GM12878 (cell line): Measurements from ENCODE around the gene KRTAP10-11.

Experiments used
- BCLAF1 ChIP-seq: fragments of 450-650 bp; IDR thresholded peaks from 2 replicates; pipeline ENCODE4 v1.6.1; 2017; ENCODE audit warnings: antibody characterized with exemption, mild to moderate bottlenecking, moderate library complexity
- BHLHE40 ChIP-seq, 2 experiments: fragments of 450-650 bp in 1 of 2; IDR thresholded peaks; 2 replicates each; pipeline ENCODE4 v1.6.1; 2011 to 2017; ENCODE audit warnings: low read depth in 2 of 2, borderline replicate concordance in 1 of 2, improper control_type of control experiment in 1 of 2, low read length in 1 of 2, mild to moderate bottlenecking in 1 of 2
- CTCF ChIP-seq, 3 experiments: IDR thresholded peaks in 2 of 3; conservative IDR thresholded peaks in 1 of 3; 2 replicates each; pipeline ENCODE4 v1.5.1; 2011; ENCODE audit warnings: low read depth in 3 of 3, low read length in 3 of 3, mild to moderate bottlenecking in 3 of 3, control low read depth in 2 of 3, moderate library complexity in 2 of 3, inconsistent platforms in 1 of 3, mixed read lengths in 1 of 3; ENCODE audit not compliant: control insufficient read depth in 2 of 3, insufficient read depth in 1 of 3; ENCODE audit errors: extremely low read depth in 1 of 3
- DPF2 ChIP-seq: fragments of 450-650 bp; IDR thresholded peaks from 2 replicates; pipeline ENCODE4 v1.6.1; 2017; ENCODE audit warnings: mild to moderate bottlenecking
- POU2F2 ChIP-seq: IDR thresholded peaks from 3 replicates; pipeline ENCODE4 v1.6.1; 2011; ENCODE audit warnings: low read depth, mild to moderate bottlenecking, low read length, borderline replicate concordance

- TF ChIP-seq CTCF (IDR thresholded peaks at IDR 0.05 in 2 of 3, conservative IDR thresholded peaks at IDR 0.05 in 1 of 3; ENCODE audit: control insufficient read depth in 2 of 3, extremely low read depth in 1 of 3, insufficient read depth in 1 of 3, low read depth in 3 of 3, low read length in 3 of 3) (no peak), POU2F2 (no peak), BCLAF1 (no peak), DPF2 (no peak), BHLHE40 (IDR thresholded peaks at IDR 0.05; ENCODE audit: borderline replicate concordance in 1 of 2, low read depth in 2 of 2, low read length in 1 of 2) (no peak)
Observed at GRCh38 chr21:44614161-44614631, 32.0 kb upstream of the KRTAP10-11 start.
